GM23248 (cell line): ENCODE data around the gene MFSD2B.

Source experiments
- EZH2 ChIP-seq: fragments of 200-600 bp; sonication (generic); IDR thresholded peaks from 2 replicates; pipeline ENCODE4 v1.6.1; 2018; ENCODE audit warnings: antibody characterized with exemption, mild to moderate bottlenecking; ENCODE audit not compliant: insufficient read depth, poor library complexity, severe bottlenecking
- EZH2phosphoT487 ChIP-seq: fragments of 200-600 bp; sonication (generic); IDR thresholded peaks from 2 replicates; pipeline ENCODE4 v1.6.1; 2018; ENCODE audit warnings: antibody characterized with exemption, moderate library complexity, mild to moderate bottlenecking, low read depth; ENCODE audit not compliant: insufficient read depth

GRCh38 chr2:23994567-23994966 lies 15.3 kb upstream of the MFSD2B start:
- no peak for TF ChIP-seq EZH2
- no peak for TF ChIP-seq EZH2phosphoT487
